PC-9 (cell line): ENCODE results near the gene DMPK. TPM values are rescaled to one million over a fixed set of nuclear protein-coding genes. Genes with fewer than 3 reads are reported as not detected.

Source experiments
- BruUV-seq: library from RNA; stranded (reverse); fragments of 400-500 nt; replicated peaks from 2 replicates; lab custom pipeline; 2021; lab: Mats Ljungman, UMichigan
- CTCF ChIA-PET: fragments of 300-600 bp; sonication (Branson Sonifier 250); formaldehyde crosslinking; loops from one replicate; lab custom pipeline; 2022; ENCODE audit warnings: antibody characterized with exemption; lab: Charles Lee
- POLR2A ChIA-PET: fragments of 300-600 bp; sonication (Branson Sonifier 250); formaldehyde crosslinking; loops from one replicate; lab custom pipeline; 2022; ENCODE audit warnings: antibody characterized with exemption; ENCODE audit not compliant: unreplicated experiment; lab: Charles Lee
- DNase-seq, 2 experiments: peaks; one replicate each; pipeline versions ENCODE4 v3.0.0 to v3.0.0-alpha.2; 2015 to 2022; ENCODE audit warnings: mixed read lengths in 1 of 2
- H2AFZ ChIP-seq: fragments of 200-600 bp; sonication (generic); 2 replicates; pipeline ENCODE4 v1.8.1; 2017; ENCODE audit warnings: antibody characterized with exemption
- H3F3A ChIP-seq: fragments of 200-600 bp; sonication (generic); 2 replicates; pipeline ENCODE4 v1.8.1; 2017; ENCODE audit warnings: antibody characterized with exemption, mild to moderate bottlenecking, low read depth; ENCODE audit not compliant: insufficient read depth
- H3K27ac ChIP-seq: fragments of 200-600 bp; sonication (generic); 2 replicates; pipeline ENCODE4 v1.6.1; 2016; ENCODE audit warnings: mixed run types
- H3K27me3 ChIP-seq: fragments of 200-600 bp; sonication (generic); 2 replicates; pipeline ENCODE4 v1.6.1; 2016; ENCODE audit warnings: low read depth, mixed run types; ENCODE audit not compliant: insufficient read depth
- H3K36me3 ChIP-seq: fragments of 200-600 bp; sonication (generic); 2 replicates; pipeline ENCODE4 v1.6.1; 2016; ENCODE audit warnings: low read depth, mixed run types
- H3K4me1 ChIP-seq: fragments of 200-600 bp; sonication (generic); replicated peaks from 2 replicates; pipeline ENCODE4 v1.6.1; 2016; ENCODE audit warnings: mixed run types; ENCODE audit not compliant: insufficient read depth
- H3K4me2 ChIP-seq: fragments of 200-600 bp; sonication (generic); 2 replicates; pipeline ENCODE4 v1.6.1; 2017; ENCODE audit warnings: mixed run types
- H3K4me3 ChIP-seq: fragments of 200-600 bp; sonication (generic); 2 replicates; pipeline ENCODE4 v1.6.1; 2016; ENCODE audit warnings: mixed run types
- H3K79me2 ChIP-seq: fragments of 200-600 bp; sonication (generic); 2 replicates; pipeline ENCODE4 v1.6.1; 2017; ENCODE audit warnings: low read depth, mixed run types
- H3K9me2 ChIP-seq: fragments of 200-600 bp; sonication (generic); 2 replicates; pipeline ENCODE4 v1.8.1; 2017; ENCODE audit warnings: mild to moderate bottlenecking; ENCODE audit not compliant: insufficient read depth
- H3K9me3 ChIP-seq: fragments of 200-600 bp; sonication (generic); 2 replicates; pipeline ENCODE4 v1.8.1; 2016; ENCODE audit warnings: low read depth; ENCODE audit not compliant: insufficient read depth
- H4K20me1 ChIP-seq: fragments of 200-600 bp; sonication (generic); 2 replicates; pipeline ENCODE4 v1.8.1; 2017; ENCODE audit not compliant: insufficient read depth
- CTCF ChIP-seq: fragments of 200-600 bp; sonication (generic); conservative IDR thresholded peaks from 2 replicates; pipeline ENCODE4 v1.6.1; 2017; ENCODE audit warnings: mixed run types, antibody characterized with exemption, mild to moderate bottlenecking, moderate library complexity
- EZH2 ChIP-seq: fragments of 200-600 bp; sonication (generic); IDR thresholded peaks from 2 replicates; pipeline ENCODE4 v1.8.0; 2017; ENCODE audit warnings: antibody characterized with exemption, low read depth
- intact Hi-C: fragments of 100-400 bp; cut with micrococcal nuclease; formaldehyde crosslinking; loops from one replicate; pipeline ENCODE4 v1.10.0; 2022; ENCODE audit not compliant: unreplicated experiment
- total RNA-seq: library from RNA; stranded (reverse); gene quantifications from 2 replicates; pipeline ENCODE4 v1.2.3, GENCODE V29; 2021

The DMPK gene
- total RNA-seq, 1 experiment from 2014 or later, result 110 TPM

DNA sequence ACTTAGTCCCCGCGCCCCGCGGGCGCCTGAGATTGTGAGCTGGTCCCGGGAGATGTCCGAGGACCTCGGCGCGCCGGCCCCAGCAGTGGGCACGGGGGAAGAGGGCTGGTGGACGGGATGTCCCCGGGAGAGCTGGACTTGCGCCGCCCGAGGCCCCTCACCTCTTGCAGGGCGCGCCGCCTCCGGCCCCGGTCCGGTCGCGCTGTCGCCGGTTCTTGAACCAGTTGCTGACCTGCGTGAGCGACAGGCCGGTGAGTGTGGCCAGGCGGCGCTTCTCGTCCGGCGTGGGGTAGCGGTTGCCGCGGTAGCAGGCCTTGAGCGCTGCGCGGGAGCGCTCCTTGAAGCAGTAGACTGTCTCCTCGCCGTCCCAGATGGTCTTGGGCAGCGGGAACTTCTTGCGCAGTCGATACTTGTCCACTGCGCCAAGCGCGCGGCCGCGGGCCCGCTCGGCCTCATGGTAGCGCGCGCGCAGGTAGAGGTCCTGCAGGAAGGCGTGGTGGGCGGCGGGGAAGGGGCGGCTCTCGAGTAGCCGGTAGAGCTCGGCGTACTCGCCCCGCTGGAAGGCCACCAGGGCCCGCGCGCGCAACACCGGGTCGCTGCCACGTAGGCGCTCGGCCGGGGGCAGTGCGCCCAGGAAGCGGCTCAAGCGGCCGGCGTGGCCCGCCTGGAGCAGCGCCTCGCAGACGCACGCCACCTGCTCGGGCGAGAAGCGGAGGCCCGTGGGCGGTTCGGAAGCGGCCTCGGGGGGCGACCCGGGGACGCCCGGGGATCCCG is 14.2 kb downstream of the DMPK start:
- CTCF ChIA-PET, result interaction anchor here (0.6 kb wide), 2 partner anchors 10 to 51 kb away, joined by 4 to 5 read pairs; no protein-coding TSS in a partner anchor
- BruUV-seq, result no TSS peak

DNA sequence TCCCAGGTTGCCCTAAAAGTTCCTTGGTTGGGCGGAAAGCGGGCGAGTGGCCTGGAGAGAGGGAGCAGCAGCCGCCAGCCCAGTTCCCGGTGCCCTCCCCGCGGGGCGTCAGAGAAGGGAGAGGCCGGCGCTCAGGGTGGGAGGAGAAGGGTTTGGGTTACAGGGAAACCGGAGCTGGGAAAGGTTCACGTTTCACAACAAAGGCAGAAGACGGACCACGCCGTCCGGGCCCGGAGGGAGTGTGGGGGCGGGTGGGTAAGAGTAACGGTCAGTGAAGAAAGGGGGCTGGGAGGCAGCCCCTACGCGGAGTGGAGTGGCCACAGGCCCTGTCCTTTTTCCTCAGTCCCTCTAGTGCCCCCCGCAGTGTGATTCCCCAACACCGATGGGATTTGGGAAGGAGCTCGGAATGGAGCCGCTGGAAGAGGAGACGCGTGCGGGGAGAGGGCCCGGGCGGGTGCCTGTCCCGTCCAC is 14.8 kb downstream of the DMPK start:
- intact Hi-C loops, result loop anchor here (5.0 kb wide), 2 partner anchors 115 to 345 kb away; partner anchors contain the start of gene ERCC1
- Histone ChIP-seq H3K9me2 (no peaks in the 10 kb centered on the region), H3K4me3 (peak overlapping the region; percentile 97), H3K27ac (peak overlapping the region; percentile 79; the same call in 1 of the 2 replicates), H3K4me1 (peaks cover 17% of the 10 kb centered on the region), H3K4me2 (peak overlapping the region; percentile 100), H3F3A (peaks cover 46% of the 10 kb centered on the region; the same call in 1 of the 2 replicates), H2AFZ (peak overlapping the region; percentile 94), H3K9me3 (no peaks in the 10 kb centered on the region), H3K27me3 (no peaks in the 10 kb centered on the region), H3K79me2 (no peaks in the 10 kb centered on the region), H3K36me3 (0 out of 2 replicates have a peak, but pooled peaks cover 2% of the 10 kb centered on the region), H4K20me1 (no peaks in the 10 kb centered on the region)
- ChIA-PET CTCF (interaction anchor here (0.6 kb wide), 3 partner anchors 26 to 96 kb away, joined by 5 to 6 read pairs (median 6); partner anchors contain the start of gene SYMPK), POLR2A (interaction anchor here (0.5 to 1.6 kb wide), 7 partner anchors 19 to 97 kb away, joined by 4 to 13 read pairs (median 7); partner anchors contain the start of genes DMWD, FBXO46, QPCTL and SNRPD2)
- no TSS peak for BruUV-seq
- no peak for TF ChIP-seq CTCF
- TF ChIP-seq EZH2, result no peak
- DNase-seq, result peak; percentile 77 to 88

More for the DNA sequence above, 14.2 kb downstream of the DMPK start:
- Histone ChIP-seq H3K4me2 (peak overlapping the region; percentile 100), H2AFZ (peak overlapping the region; percentile 94), H3F3A (peaks cover 52% of the 10 kb centered on the region; the same call in 1 of the 2 replicates), H3K27me3 (no peaks in the 10 kb centered on the region), H3K79me2 (no peaks in the 10 kb centered on the region), H3K27ac (peak overlapping the region; percentile 79), H3K4me3 (peak overlapping the region; percentile 97), H3K36me3 (0 out of 2 replicates have a peak, but pooled peaks cover 3% of the 10 kb centered on the region), H3K9me3 (no peaks in the 10 kb centered on the region), H4K20me1 (no peaks in the 10 kb centered on the region), H3K4me1 (peaks cover 17% of the 10 kb centered on the region), H3K9me2 (no peaks in the 10 kb centered on the region)
- intact Hi-C loops, result loop anchor here (2.0 to 5.0 kb wide), 3 partner anchors 37 to 346 kb away; partner anchors contain the start of genes ERCC1 and FBXO46
- TF ChIP-seq EZH2, result no peak
- no peak for TF ChIP-seq CTCF
- POLR2A ChIA-PET, result interaction anchor here (0.5 to 1.6 kb wide), 7 partner anchors 20 to 97 kb away, joined by 4 to 13 read pairs (median 7); partner anchors contain the start of genes DMWD, FBXO46, QPCTL and SNRPD2
- peak; percentile 61 to 67 for DNase-seq

DNA sequence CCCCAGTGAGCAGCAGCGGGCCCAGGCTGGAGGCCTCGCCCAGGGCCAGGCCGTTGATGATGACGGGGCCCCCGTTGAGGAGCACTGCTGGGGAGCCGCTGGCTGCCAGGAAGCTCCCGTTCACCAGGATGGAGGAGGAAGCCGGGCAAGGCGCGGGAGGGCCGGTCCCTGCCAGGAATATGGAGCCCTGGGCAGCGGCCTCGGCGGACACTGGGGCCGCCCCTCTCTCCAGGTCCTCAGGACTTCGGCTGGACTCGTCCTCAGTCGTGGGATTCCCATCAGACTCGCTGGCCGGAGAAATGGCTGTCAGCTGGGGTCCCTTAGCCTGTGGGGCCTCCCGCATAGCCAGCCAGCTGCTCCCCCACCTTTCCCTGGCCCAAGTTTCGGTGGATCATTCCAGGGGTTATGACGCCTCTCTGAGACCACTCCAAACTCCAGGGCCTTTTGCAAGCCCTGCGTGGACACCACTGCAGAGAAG is 15.4 kb downstream of the DMPK start:
- Histone ChIP-seq H3K9me3 (no peaks in the 10 kb centered on the region), H3K4me1 (peaks cover 17% of the 10 kb centered on the region), H2AFZ (peak overlapping the region; percentile 71; the same call in 1 of the 2 replicates), H3K27ac (peak overlapping the region; percentile 20; the same call in 1 of the 2 replicates), H3K36me3 (no peaks in the 10 kb centered on the region), H3K4me2 (peak overlapping the region; percentile 100), H3F3A (peaks cover 43% of the 10 kb centered on the region; the same call in 1 of the 2 replicates), H3K4me3 (peak overlapping the region; percentile 97), H4K20me1 (no peaks in the 10 kb centered on the region), H3K27me3 (no peaks in the 10 kb centered on the region), H3K79me2 (no peaks in the 10 kb centered on the region), H3K9me2 (no peaks in the 10 kb centered on the region)
- intact Hi-C loops, result loop anchor here (5.0 kb wide), 2 partner anchors 115 to 345 kb away; partner anchors contain the start of gene ERCC1
- ChIA-PET POLR2A (interaction anchor here (0.9 to 1.6 kb wide), 4 partner anchors 49 to 96 kb away, joined by 5 to 13 read pairs (median 8); partner anchors contain the start of genes QPCTL and SNRPD2), CTCF (interaction anchor here (0.6 kb wide), 2 partner anchors 25 to 96 kb away, joined by 6 read pairs; partner anchors contain the start of gene SYMPK)
- peak in 1 of 2 experiments; percentile 19 for DNase-seq
- TF ChIP-seq EZH2, result no peak
- no peak for TF ChIP-seq CTCF
- TSS peak; percentile 47 for BruUV-seq
